ENCODE measurements around the gene MARCKSL1.

The MARCKSL1 gene

DNA sequence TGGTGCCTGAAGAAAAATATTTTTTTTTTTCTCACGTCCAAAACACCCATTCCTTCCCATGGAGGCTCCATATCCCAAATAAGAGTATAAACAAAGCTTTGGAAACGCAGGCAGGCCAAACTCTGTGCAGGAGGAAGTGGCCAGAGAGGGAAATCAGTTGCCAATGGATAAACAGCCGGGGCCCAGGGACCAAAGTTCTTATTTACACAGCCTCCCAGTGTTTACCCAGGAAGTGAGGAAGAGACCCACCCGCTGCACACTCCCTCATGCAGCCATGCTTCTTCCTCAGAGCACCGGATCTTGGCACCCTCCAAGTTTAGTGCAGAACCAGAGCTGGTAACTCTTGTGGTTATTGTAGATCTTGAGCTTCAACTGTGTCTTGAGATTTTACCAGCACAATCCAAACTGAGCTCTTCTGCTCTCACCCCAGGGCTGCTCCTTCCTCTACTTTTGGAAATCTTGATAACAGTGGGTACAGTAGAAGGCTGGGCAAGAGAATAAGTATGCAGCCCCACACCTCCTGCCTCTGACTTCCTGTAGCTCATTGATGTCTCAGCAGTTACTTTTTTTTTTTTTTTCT lies 14.2 kb downstream of the MARCKSL1 start:
- no peak overlapping the region for H3K4me3 ChIP-seq (ENCODE audit: low read depth, low read length)
- TF ChIP-seq, protein P1, sequence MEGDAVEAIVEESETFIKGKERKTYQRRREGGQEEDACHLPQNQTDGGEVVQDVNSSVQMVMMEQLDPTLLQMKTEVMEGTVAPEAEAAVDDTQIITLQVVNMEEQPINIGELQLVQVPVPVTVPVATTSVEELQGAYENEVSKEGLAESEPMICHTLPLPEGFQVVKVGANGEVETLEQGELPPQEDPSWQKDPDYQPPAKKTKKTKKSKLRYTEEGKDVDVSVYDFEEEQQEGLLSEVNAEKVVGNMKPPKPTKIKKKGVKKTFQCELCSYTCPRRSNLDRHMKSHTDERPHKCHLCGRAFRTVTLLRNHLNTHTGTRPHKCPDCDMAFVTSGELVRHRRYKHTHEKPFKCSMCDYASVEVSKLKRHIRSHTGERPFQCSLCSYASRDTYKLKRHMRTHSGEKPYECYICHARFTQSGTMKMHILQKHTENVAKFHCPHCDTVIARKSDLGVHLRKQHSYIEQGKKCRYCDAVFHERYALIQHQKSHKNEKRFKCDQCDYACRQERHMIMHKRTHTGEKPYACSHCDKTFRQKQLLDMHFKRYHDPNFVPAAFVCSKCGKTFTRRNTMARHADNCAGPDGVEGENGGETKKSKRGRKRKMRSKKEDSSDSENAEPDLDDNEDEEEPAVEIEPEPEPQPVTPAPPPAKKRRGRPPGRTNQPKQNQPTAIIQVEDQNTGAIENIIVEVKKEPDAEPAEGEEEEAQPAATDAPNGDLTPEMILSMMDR (IDR thresholded peaks at IDR 0.05; ENCODE audit: borderline replicate concordance, insufficient read depth, low read depth, low read length): no peak

DNA sequence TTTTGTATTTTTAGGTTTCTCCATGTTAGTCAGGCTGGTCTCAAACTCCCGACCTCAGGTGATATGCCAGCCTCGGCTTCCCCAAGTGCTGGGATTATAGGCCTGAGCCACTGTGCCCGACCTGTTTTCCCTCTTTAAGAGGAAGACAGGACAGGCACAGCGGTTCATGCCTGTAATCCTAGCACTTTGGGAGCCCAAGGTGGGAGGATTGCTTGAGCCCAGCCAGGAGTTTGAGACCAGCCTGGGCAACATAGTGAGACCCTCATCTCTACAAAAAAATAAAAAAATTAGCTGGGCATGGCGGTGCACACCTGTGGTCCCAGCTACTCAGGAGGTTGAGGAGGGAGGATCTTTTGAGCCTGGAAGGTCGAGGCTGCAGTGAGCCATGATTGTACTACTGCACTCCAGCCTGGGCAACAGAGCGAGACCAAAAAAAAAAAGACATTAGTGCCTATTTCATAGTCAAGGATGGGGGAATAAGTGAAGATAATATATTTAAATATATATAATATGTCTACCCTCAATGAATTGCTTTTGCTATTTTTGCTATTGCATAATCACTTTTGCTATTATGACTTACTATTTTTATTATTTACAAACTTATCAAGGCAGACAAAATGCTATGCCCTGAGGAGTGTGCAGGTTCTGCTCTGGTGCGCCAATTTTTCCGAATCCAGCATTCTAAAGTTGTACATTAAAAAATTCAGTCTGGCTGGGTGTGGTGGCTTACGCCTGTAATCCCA lies 17.7 kb downstream of the MARCKSL1 start:
- no peak overlapping the region for H3K4me3 ChIP-seq (ENCODE audit: low read depth, low read length)
- TF ChIP-seq, protein P1 (IDR thresholded peaks at IDR 0.05; ENCODE audit: borderline replicate concordance, insufficient read depth, low read depth, low read length): no peak

DNA sequence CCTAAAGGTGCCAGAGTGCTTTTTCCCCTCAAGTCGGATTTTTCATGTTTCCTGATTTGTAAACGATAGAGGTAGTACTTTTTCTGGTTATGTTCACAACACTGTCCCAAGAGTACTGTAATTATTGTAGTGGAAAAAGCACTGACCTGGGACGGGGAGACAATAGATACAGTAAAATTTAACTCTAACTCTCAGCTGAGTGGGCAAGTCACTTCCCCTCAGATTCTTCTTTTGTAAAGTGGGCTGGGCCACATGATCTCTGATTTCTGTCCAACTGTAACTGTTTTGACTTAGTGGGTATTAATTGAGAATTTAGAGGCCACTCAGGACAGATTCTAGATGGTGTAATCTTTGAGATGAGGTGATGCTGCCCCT lies 19.1 kb downstream of the MARCKSL1 start:
- TF ChIP-seq, protein P1 (IDR thresholded peaks at IDR 0.05; ENCODE audit: borderline replicate concordance, insufficient read depth, low read depth, low read length): no peak

DNA sequence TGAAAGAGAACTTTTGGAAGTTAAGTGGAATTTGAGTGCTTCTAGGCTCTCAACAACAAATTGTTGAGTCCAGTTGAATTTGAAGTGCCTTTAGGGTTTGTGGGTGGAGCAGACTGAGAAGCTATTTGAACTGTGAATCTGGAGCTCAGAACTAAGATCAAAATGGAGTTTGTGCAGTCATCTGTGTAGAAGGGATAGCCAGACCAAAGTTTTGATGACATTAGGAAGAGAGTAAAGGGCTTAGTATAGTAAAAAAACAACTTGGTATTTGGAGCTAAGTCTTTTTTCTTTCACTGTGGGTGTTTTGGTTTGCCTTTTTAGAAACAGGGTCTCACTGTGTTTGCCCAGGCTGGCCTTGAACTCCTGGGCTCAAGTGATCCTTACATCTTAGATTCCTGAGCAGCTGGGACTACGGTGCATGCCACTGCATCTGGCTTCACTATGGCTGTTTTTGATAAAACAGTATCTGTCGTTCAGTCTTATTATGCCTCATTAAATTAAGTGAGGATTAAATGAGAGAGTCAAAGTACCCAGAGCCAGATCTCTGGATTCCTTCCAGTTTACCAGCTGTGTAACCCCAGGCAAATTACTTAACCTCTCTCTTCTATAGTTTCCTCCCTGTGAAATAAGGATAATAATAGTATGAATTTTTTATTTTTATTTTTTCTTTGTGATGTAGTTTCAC lies 24.2 kb downstream of the MARCKSL1 start:
- TF ChIP-seq, protein P1 (IDR thresholded peaks at IDR 0.05; ENCODE audit: borderline replicate concordance, insufficient read depth, low read depth, low read length): no peak
- no peak overlapping the region for H3K4me3 ChIP-seq (ENCODE audit: low read depth, low read length)

More for the DNA sequence above, 19.1 kb downstream of the MARCKSL1 start:
- H3K4me3 ChIP-seq (ENCODE audit: low read depth, low read length): no peak overlapping the region

DNA sequence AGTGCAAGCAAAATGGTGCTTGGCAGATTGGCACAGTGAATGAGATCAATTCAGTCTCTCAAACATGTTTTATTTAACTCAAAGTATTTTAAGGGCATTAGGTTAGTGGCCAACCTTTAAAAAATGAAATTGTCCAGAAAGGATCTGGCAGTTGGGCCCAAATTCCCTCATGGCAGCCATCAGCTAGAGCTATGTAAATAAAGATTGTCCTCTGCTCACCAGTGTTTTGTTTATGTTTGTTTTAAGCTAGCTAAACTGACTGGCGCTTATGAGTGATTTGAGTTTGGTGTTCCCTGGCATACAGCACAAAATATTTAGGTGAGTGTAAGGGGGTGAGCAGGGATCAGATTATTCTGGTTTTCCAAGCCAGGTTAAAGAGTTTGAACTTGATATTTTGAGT lies 26.1 kb downstream of the MARCKSL1 start:
- no peak overlapping the region for H3K4me3 ChIP-seq (ENCODE audit: low read depth, low read length)
- TF ChIP-seq, protein P1 (IDR thresholded peaks at IDR 0.05; ENCODE audit: borderline replicate concordance, insufficient read depth, low read depth, low read length): no peak

DNA sequence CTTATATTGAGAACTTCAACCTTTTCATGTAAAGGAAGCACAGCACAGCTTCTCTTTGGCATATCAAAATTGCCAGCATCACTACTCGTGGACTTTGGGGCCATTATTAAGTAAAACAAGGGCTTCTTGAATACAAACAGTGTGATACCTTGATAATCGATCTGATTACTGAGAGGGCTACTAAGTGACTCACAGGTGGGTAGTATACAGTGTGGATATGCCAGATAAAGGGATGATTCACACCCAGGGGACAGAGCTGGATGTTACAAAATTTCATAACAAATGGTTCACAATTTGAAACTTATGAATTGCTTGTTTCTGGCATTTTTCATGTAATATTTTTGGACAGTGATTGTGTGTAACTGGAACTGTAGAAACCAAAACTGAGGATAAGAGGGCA lies 28.7 kb downstream of the MARCKSL1 start:
- TF ChIP-seq, protein P1 (IDR thresholded peaks at IDR 0.05; ENCODE audit: borderline replicate concordance, insufficient read depth, low read depth, low read length): no peak
- H3K4me3 ChIP-seq (ENCODE audit: low read depth, low read length): no peak overlapping the region
